Fibroblast of villous mesenchyme (primary cell): ENCODE measurements around the gene NEK5. TPM values are rescaled to one million over a fixed set of nuclear protein-coding genes. Genes with fewer than 3 reads are reported as not detected.
"Not testable (repeated sequence)": the region's sequence is repeated elsewhere in the genome, so short reads cannot be mapped to it uniquely, and the experiment has no call there.

Source experiments
- DNase-seq: peaks from one replicate; pipeline ENCODE4 v3.0.0-alpha.2; 2010; ENCODE audit warnings: low read depth
- H3K4me3 ChIP-seq: 2 replicates; pipeline ENCODE4 v1.5.1; 2011; ENCODE audit warnings: low read depth, mild to moderate bottlenecking, low read length
- total RNA-seq: library from RNA; depleted of rRNA; stranded (reverse); fragments of >200 nt; gene quantifications from 2 replicates; pipeline ENCODE4 v1.2.3, GENCODE V29; 2012
- TF ChIP-seq, protein P1 (sequence below): IDR thresholded peaks from 2 replicates; pipeline ENCODE4 v1.5.1; 2012; ENCODE audit warnings: low read depth, mild to moderate bottlenecking, low read length; ENCODE audit not compliant: insufficient read depth

The NEK5 gene
- total RNA-seq, 1 donor = under 0.01 TPM

DNA sequence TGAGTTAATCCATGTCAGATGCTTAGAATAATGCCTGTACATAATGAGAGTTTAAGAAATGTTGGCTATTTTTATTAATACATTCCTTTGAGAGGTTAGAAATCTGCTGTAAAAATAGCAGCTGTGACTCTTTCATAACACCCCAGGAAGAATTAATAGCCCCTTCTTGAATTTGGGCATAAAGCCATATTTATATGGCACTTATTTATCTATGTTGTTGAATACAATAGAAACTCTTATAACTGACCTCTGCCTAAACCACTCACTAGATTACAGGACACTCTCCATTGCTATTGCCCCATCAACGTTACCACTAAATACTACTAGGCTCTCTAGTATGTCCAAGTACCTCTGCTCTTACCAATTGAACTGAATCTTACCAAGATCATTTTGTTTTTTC lies 16.3 kb downstream of the NEK5 start:
- no peak for DNase-seq
- TF ChIP-seq, protein P1, sequence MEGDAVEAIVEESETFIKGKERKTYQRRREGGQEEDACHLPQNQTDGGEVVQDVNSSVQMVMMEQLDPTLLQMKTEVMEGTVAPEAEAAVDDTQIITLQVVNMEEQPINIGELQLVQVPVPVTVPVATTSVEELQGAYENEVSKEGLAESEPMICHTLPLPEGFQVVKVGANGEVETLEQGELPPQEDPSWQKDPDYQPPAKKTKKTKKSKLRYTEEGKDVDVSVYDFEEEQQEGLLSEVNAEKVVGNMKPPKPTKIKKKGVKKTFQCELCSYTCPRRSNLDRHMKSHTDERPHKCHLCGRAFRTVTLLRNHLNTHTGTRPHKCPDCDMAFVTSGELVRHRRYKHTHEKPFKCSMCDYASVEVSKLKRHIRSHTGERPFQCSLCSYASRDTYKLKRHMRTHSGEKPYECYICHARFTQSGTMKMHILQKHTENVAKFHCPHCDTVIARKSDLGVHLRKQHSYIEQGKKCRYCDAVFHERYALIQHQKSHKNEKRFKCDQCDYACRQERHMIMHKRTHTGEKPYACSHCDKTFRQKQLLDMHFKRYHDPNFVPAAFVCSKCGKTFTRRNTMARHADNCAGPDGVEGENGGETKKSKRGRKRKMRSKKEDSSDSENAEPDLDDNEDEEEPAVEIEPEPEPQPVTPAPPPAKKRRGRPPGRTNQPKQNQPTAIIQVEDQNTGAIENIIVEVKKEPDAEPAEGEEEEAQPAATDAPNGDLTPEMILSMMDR = no peak
- no peak overlapping the region for H3K4me3 ChIP-seq

DNA sequence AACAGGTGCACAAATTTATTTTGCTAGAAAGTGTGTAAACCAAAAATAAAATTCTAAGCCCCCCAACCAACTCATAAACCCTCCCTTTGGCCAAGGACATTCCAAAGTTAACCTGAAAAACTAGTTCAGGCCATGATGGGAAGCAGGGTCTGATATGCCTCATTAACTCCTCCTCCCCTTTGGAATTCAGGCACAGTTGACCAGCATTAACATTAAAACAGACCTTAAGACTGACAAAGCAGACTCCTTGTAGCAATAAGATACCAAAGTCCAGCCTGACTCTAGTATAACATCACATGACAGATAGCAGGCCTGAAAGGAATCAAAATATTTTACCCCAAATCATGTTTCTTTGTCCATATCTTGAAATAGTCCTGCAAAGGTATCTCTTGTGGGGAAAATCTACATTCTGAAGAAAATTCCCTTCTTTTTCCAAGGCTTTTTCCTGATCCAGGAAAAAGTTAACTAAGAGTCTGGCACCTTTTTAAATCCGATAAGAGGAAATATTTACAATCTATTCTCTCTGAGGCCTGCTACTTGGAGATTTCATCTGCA lies 19.7 kb downstream of the NEK5 start:
- no peak overlapping the region for H3K4me3 ChIP-seq
- no peak for DNase-seq
- TF ChIP-seq, protein P1 = no peak

- H3K4me3 ChIP-seq = no peak overlapping the region
- no peak for DNase-seq
- TF ChIP-seq, protein P1 = no peak
These were observed 23.0 kb downstream of the NEK5 start for GRCh38 chr13:52105841-52106240.

GRCh38 chr13:52104624-52105023 lies 24.2 kb downstream of the NEK5 start:
- H3K4me3 ChIP-seq = no peak overlapping the region
- TF ChIP-seq, protein P1 = no peak
- peak; percentile 25 for DNase-seq

DNA sequence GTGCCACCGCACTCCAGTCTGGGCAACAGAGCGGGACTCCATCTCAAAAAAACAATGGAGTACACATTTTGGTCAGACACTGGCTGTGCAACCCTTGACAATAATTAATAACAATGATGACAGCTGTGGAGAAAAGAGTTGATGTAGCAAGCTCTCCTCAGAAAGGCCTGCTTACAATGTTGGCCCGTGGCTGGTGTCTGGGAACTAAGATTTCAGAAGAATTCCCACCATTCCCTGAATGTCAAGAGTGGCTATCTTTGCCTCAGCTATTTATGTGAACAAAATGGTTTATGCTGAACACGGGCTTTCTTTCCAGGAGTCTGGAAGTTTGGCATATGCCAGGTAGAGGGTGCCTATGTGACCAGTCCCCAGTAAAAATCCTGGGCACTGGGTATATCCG lies 25.5 kb downstream of the NEK5 start:
- no peak overlapping the region for H3K4me3 ChIP-seq
- TF ChIP-seq, protein P1 = no peak
- DNase-seq = no peak

DNA sequence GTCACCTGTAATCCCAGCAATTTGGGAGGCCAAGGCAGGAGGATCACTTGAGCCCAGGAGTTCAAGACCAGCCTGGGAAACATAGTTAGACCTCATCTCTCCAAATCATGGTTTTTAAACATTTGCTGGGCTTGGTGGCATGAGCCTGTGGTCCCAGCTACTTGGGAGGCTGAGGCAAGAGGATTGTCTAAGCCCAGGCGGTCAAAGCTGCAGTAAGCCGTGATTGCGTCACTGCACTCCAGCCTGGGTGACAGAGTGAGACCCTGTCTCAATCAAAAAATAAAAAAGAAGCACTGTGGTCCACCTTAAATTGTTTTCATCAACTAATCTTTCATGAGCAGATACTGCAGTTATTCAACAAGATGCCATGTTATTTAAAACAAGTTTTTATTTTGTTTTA lies 26.4 kb downstream of the NEK5 start:
- not testable (repeated sequence) for DNase-seq, H3K4me3 ChIP-seq

GRCh38 chr13:52097197-52097596 lies 31.7 kb downstream of the NEK5 start:
- no peak for DNase-seq
- TF ChIP-seq, protein P1 = no peak
- no peak overlapping the region for H3K4me3 ChIP-seq
